Left cardiac atrium (tissue), 4 donors: ENCODE data around the gene SLC29A1. TPM values are rescaled to one million over a fixed set of nuclear protein-coding genes. Genes with fewer than 3 reads are reported as not detected.
"Not testable (repeated sequence)": the region's sequence is repeated elsewhere in the genome, so short reads cannot be mapped to it uniquely, and the experiment has no call there.

Experiments
- ATAC-seq, 2 donors: fragments of 200-7000 bp; cut with Tn5 transposase; one replicate each; pipeline ENCODE4 v1.9.1; 2020; ENCODE audit warnings: mild to moderate bottlenecking in 2 of 2, moderate library complexity in 2 of 2
- DNase-seq: peaks from one replicate; pipeline ENCODE4 v3.0.0-alpha.2; 2020
- intact Hi-C, 2 donors: fragments of 100-400 bp; cut with DNase I; formaldehyde crosslinking; loops; one replicate each; pipeline versions ENCODE4 v1.14.1 to v1.15.1; 2022 to 2023
- long read RNA-seq: library from polyadenylated mRNA; unstranded; transcript quantifications from one replicate; pipeline ENCODE4 v2.0.0, GENCODE V29; 2021
- total RNA-seq, 2 donors: library from RNA; stranded (reverse); fragmentation: NEBNext Ultra II Directional; extraction: Animal tissue kit (Norgen Biotek cat#: 25700); gene quantifications; one replicate each; pipeline ENCODE4 v1.2.1, GENCODE V29; 2021
- donor health status: DM: no; HTN: yes; CAD: no.
- donor health status: DM: no; HTN: yes; CAD: no; lungs with severe emphysema.
- donor health status: DM: yes; HTN: yes; CAD: no.
- donor health status: Dilated cardiomyopathy.

SLC29A1 gene
- 100 to 1,000 TPM; 115 to 130 TPM for total RNA-seq
- long read RNA-seq, transcript SLC29A1-201 (12 exons, 2,159 nt) = minor isoform, 15 of 323 reads
- long read RNA-seq, transcript SLC29A1-209 (13 exons, 2,318 nt) = major isoform, 95 of 323 reads
- long read RNA-seq, transcript SLC29A1-206 (13 exons, 2,183 nt) = minor isoform, 71 of 323 reads
- long read RNA-seq, transcript SLC29A1-208 (13 exons, 2,326 nt) = minor isoform, 13 of 323 reads
- long read RNA-seq, partial matches to known transcripts = 59 of 323 reads
- long read RNA-seq, other reads (novel, unspliced or antisense) = 69 of 323 reads

DNA sequence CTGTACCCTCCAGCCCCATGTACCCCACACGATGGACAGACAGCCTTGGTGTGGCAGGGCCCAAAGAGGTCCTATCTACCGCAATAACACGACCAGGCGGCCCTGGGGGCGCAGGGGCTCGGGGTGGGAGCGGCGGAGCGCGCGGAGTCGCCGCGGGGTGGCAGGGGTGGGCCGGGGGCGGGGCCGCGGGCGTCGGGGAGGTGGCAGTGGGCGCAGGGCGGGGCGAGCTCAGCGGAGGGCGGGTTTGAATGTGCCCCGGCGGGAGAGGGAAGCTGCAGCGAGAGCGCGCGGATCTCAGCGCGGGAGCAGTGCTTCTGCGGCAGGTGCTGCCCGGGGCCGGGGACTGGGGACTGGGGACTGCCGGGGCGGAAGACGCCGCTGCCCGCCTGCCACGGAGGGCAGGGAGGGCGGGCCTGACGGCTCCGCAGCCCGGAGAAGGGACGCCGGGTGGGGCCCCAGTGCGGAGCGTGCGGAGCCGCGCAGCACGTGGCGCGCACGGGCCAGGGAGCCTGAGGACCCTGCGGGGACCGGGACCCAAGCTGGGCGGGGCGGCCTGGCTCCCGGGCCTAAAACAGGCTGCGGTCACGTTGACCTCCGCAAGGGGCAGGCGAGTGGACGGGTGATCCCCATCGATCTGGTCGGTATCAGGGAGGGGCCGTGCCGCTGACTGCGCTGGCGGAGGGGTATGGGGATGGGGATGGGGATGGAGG, at the start of gene SLC29A1:
TSS of gene SLC29A1 (plus strand) at position 277 of the 710 bp plus-strand sequence. CDS start 3,719 bp downstream, outside the sequence.
- DNase-seq (peak; percentile 81), ATAC-seq (peak; percentile 39 to 49)
- intact Hi-C loops = no loop called here

DNA sequence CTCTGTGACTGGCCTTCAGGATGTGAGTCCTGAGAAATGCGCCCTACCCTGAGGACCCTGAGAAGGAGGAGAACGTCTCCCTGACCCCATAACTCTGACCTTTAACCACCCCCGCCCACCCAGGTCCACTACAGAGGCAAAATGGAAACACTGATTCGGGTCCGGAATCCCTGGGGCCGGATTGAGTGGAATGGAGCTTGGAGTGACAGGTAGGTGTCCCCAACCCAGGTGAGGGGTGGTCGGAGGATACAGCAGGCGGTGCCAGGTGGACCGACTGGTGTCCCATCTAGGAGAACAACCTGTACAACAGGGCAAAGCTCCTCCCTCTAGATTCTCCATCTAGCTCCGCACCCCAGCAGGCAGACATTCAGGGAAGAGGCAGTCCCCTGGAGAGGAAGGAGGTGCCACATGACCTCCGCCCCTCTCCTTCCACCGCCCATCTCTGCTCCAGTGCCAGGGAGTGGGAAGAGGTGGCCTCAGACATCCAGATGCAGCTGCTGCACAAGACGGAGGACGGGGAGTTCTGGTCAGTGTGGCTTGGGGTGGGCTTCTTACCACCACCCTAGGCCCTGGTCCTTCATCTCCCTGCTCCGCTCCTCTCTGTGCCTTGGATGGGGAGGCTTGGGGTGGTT, 47.1 kb upstream of the SLC29A1 start:
- intact Hi-C loops = loop anchor here in 1 of 2 donors (10.0 kb wide), 1 partner anchor 159 kb away; no protein-coding TSS in a partner anchor
- ATAC-seq (no peak), DNase-seq (no peak)

DNA sequence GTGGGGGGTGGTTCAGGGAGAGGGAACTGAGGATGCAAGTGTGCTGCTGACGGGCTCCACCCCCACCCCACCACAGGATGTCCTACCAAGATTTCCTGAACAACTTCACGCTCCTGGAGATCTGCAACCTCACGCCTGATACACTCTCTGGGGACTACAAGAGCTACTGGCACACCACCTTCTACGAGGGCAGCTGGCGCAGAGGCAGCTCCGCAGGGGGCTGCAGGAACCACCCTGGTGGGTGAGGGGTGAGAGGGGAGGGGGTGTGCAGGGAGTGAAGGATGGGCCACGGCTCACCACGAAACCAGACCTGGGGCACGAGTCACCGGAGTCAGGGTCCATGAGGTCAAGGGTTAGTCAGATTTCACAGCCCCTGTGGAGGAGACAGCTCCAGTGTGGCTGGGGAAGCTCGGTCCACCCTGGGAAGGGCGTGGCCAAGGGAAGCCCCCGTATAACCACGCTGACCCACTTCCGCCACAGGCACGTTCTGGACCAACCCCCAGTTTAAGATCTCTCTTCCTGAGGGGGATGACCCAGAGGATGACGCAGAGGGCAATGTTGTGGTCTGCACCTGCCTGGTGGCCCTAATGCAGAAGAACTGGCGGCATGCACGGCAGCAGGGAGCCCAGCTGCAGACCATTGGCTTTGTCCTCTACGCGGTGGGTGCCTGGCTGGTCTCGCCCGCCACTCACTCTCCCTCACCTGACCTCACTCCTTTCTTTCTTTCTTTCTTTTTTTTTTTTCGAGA, 46.5 kb upstream of the SLC29A1 start:
- DNase-seq (no peak), ATAC-seq (no peak)
- intact Hi-C loops = loop anchor here in 1 of 2 donors (10.0 kb wide), 1 partner anchor 158 kb away; no protein-coding TSS in a partner anchor

DNA sequence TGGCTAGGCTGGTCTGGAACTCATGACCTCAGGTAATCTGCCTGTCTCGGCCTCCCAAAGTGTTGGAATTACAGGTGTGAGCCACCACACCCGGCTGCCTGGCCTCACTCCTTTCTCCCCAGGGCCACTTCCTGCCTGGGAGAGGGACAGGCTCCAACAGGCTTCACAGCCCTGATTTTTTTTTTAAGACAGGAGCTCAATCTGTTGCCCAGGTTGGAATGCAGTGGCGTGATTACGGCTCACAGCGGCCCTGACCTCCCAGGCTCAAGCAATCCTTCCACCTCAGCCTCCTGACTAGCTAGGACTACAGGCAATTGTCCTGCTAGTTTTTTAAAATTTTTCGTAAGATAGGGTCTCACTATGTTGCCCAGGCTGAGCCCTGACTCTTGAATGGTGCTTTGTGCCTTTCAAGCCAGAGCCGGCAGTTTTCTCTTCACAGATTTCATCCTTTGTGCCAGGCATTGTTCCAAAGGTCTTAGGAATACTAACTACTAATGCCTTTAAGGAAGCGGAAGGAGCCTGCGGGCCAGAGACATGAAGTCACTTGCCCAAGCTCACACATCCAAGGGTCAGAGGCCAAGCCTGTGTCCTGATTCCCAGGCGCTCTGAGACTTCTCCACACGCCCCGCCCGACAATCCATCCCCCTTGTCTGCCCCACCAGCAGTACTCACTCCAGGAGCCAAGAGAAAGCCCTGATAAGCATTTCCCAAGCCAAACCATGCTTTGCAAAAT, 45.5 kb upstream of the SLC29A1 start:
- intact Hi-C loops = loop anchor here in 1 of 2 donors (10.0 kb wide), 1 partner anchor 157 kb away; no protein-coding TSS in a partner anchor
- DNase-seq (peak; percentile 91), ATAC-seq (peak; percentile 91 to 95)

DNA sequence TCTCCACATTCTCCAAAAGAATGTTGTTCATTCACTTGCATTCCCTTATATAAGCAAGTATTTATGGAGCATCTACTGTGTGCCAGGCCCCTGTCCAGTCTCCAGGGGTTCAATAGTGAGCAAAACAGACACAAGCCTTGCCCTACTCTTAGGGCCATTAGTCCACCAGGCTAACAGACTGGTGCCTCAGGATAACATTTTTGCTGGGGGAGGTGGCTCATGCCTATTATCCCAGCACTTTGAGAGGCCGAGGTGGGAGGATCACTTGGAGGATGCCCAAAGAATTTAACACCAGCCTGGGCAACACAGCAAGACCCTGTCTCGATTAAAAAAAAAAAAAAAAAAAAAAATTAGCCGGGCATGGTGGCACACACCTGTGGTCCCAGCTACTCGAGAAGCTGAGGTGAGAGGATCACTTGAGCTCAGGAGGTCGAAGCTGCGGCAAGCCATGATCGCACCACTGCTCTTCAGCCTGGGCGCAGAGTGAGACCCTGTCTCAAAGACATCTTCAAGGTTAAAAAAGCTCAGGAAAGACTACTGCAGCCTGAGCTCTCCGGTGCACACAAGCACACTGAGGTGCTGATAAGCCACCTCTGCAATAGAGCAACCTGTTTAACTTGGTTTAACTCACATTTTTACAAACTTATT, 44.8 kb upstream of the SLC29A1 start:
- ATAC-seq = no peak
- intact Hi-C loops = loop anchor here in 1 of 2 donors (10.0 kb wide), 1 partner anchor 156 kb away; no protein-coding TSS in a partner anchor
- no peak for DNase-seq

DNA sequence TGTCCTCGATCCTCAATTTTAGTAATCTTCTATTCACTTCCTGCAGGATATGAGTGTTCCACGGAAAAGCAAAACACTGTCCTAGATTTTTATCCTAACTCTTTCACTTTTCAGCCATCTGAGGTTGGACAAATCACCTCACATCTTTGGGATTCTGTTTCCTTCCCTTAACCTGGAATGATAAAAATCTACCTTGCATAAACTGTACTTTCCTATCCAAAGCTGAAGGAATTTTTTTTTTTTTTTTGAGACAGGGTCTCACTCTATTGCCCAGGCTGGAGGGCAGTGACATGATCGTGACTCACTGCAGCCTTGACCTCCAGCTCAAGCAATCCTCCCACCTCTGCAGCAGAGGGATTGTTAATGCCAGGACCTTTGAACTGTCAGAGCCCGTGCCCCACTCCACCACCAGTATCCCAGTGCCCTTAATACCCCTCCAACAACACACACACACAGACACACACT, 44.3 kb upstream of the SLC29A1 start:
- DNase-seq = no peak
- intact Hi-C loops = loop anchor here in 1 of 2 donors (10.0 kb wide), 1 partner anchor 156 kb away; no protein-coding TSS in a partner anchor
- ATAC-seq = no peak

DNA sequence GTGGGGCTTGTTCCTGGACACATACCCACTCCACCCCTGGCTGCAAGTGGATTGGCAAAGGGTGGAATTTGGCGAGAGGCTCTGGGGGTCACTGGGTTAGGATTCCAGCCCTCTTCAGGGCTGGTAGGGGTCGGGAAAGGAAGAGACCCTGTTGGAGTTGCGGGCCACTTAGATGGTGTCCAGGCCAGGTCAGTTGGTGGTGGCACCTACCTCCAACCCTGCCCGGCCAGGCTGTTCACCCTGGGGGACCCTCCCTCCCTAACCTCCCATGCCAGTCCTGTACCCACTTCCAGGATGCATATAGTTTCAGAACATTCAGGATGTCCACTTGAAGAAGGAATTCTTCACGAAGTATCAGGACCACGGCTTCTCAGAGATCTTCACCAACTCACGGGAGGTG, 43.7 kb upstream of the SLC29A1 start:
- DNase-seq (no peak), ATAC-seq (no peak)
- intact Hi-C loops = loop anchor here in 1 of 2 donors (10.0 kb wide), 1 partner anchor 155 kb away; no protein-coding TSS in a partner anchor

DNA sequence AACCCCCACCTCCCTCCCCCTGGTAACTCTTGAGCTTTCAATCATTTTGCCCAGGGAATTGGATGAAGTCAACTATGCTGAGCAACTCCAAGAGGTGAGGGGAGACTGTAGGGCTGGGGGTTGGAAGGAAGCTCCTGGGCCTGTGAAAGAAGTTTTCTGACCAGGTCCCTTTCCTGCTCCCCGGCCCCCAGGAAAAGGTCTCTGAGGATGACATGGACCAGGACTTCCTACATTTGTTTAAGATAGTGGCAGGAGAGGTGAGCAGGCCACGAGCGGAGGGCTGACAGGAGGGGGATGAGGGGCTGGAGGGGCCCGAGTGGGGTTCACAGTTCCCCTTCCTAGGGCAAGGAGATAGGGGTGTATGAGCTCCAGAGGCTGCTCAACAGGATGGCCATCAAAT, 43.0 kb upstream of the SLC29A1 start:
- intact Hi-C loops = no loop called here
- no peak for DNase-seq
- no peak for ATAC-seq

DNA sequence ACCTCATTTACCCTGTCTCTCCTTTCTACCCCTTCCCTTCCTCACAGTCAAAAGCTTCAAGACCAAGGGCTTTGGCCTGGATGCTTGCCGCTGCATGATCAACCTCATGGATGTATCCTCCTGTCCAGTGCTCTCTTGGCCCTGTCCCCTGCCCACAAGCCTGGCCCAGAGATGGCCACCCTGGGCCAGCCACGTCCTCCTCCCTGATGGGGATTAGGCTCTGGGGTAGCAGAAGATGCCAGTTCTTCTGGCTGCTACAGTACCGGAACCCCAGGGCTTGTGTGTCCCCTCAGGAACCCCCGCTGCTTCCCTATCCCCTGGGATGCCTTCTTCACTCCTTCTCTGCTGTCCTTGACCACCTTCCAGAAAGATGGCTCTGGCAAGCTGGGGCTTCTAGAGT, 42.5 kb upstream of the SLC29A1 start:
- DNase-seq (no peak), ATAC-seq (no peak)
- intact Hi-C loops = no loop called here

DNA sequence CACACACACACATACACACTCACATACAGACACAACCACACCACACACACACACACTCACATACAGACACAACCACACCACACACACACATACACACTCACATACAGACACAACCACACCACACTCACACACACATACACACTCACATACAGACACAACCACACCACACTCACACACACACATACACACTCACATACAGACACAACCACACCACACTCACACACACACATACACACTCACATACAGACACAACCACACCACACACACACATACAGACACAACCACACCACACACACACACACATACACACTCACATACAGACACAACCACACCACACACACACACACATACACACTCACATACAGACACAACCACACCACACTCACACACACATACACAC, 41.6 kb upstream of the SLC29A1 start:
- DNase-seq, ATAC-seq, intact Hi-C loops: not testable (repeated sequence)

DNA sequence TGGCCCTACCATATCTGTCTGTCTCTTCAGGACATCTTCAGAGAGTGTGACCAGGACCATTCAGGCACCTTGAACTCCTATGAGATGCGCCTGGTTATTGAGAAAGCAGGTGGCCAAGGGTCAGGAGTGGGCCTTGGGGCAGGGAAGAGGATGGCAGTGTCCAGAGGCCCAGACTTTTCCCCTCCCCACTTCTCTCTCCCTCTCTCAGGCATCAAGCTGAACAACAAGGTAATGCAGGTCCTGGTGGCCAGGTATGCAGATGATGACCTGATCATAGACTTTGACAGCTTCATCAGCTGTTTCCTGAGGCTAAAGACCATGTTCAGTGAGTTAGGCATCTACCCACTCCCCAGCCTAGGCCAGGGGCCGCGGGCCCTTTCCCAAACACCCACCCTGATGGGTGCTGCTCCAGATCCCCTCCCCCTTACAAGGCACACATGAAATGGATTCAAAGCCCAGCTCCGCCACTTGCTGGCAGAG, 40.4 kb upstream of the SLC29A1 start:
- ATAC-seq = no peak
- DNase-seq = no peak
- intact Hi-C loops = no loop called here

DNA sequence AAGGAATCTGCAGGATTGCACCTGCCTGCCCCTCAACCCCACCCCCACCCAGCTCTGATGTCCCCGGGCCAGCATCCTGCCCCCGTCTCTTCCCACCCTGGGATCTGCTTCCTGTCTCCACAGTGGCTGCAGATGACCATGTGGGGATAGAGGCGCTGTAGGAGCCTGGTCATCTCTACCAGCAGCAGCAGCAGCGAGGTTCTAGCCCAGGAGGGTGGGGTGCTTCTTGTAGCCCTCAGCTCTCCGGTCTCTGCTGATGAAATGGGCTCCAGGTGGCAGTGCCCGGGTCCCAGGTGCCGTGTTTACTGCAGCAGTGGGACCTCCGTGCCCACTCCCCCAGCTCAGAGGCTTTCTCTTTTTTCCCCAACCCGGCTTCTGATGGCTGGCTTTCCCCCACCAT, 39.6 kb upstream of the SLC29A1 start:
- intact Hi-C loops = no loop called here
- ATAC-seq = no peak

DNA sequence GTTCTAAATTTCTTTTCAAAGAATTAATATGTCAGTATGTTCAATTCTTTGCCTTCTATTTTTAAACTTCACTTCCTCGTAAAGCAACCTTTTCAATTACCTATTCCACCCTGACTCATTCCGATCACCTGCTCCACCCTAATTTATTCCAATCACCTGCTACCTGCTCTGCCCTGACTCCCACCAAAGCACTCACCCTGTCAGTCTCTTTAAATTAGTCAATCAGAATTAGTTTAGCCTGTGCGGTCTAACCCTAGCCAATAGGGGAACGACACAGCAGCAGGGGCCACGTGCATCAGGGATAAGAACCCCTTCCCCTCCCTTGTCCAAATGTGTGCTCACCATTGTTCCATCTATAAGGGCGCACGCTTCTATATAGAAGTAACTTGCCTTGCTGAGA, 38.0 kb upstream of the SLC29A1 start:
- ATAC-seq, DNase-seq, intact Hi-C loops: not testable (repeated sequence)

More for the DNA sequence above, 39.6 kb upstream of the SLC29A1 start:
- DNase-seq = no peak

DNA sequence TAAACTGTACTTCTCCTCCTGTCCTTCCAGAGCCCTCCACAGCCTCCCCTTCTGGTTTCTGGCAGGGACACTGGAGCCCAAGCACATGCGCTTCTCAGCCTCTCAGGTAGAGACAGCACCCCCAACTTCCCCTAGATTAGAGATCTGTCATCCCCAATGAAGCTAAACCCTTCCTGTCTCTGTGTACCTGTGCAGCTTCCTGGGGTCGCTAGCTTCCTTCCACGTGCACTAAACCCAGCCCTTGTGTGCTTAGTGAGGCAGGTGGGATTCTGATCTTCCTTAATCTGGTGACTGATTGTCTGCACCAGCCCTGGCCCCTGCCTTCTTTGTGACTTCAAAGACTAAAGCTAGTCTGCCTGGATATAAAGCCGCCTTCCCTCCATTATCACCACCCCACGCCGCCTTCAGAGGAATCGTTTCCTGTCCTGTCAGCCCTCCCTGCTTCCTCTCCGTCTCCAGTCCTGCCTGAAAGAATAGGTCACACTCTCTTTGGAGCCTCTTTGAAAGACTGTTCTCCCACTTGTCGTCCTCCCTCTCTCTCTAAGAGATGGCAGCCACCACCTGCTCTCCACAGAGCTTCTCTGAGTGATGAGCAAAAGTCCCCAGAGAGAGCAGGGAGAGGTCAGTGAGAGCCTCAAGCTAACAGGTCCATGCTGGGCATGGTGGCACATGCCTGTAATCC, 37.3 kb upstream of the SLC29A1 start:
- intact Hi-C loops = no loop called here
- no peak for ATAC-seq
- no peak for DNase-seq

DNA sequence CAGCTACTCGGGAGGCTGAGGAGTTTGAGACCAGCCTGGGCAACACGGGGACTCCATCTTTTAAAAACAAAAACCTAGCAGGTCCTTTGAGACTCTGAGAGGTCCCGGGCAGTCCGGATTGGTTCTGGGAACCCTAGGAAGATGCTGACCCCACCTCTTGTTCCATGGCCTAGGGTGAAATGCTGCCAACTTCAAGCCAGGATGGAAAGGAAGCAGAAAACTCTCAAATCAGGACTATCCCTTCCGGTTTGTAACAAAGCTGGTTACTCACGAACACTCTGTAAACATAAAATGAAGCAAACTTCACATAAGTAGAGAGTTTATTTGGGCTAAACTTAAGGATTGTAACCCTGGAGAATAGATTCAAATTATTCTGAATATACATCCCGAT, 36.8 kb upstream of the SLC29A1 start:
- DNase-seq = peak; percentile 53
- intact Hi-C loops = no loop called here
- ATAC-seq = peak in 1 of 2 donors; percentile 59

DNA sequence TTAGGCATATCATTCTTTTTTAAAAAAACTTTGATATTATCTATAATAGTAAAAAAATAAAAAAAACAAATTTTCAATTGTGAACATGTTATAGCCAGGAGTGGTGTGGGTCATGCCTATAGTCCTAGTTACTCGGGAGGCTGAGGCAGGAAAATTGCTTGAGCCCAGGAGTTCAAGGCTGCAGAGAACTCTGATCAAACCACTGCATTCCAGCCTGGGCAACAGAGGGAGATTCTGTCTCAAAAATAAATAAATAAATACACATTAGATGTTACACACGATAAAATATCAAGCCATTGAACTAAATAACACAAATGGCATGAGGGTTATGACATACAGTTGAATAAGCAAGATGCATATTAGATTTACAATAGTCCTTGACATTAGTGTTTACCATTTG, 34.6 kb upstream of the SLC29A1 start:
- DNase-seq (no peak), ATAC-seq (no peak)
- intact Hi-C loops = no loop called here

DNA sequence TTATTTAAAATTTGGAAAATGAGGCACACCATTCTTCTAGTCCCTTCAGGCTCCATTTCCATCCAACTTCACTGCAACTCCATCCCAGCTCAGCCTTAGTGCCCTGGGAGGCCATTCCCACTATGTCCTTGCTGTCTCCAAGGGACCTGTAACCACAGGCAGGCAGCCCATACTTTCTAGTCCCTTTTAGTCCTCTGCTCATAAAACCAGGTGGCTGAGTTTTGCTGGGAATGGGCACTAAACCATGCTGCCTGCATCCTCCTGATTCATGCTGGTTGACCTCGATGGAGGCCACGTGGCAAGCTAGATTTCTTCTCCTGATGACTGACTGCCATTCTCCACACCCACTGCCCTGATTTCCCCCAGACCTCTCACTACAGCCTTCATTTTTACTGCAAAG, 34.1 kb upstream of the SLC29A1 start:
- intact Hi-C loops = no loop called here
- no peak for ATAC-seq

More for the DNA sequence above, 34.1 kb upstream of the SLC29A1 start:
- DNase-seq = no peak
